IMR-90 (cell line): ENCODE results near the gene TACC3. TPM values are rescaled to one million over a fixed set of nuclear protein-coding genes. Genes with fewer than 3 reads are reported as not detected.

Experiments
- ATAC-seq: fragments of 200-7000 bp; cut with Tn5 transposase; 2 replicates; pipeline ENCODE4 v1.9.1; 2020; ENCODE audit warnings: low read depth, mild to moderate bottlenecking, moderate library complexity
- BruUV-seq: library from RNA; stranded (reverse); fragments of 400-500 nt; replicated peaks from 2 replicates; lab custom pipeline; 2021; lab: Mats Ljungman, UMichigan
- CTCF ChIA-PET: fragments of 300-600 bp; formaldehyde crosslinking; extraction: SDS; loops from one replicate; lab custom pipeline; 2021; ENCODE audit warnings: antibody characterized with exemption; lab: Yijun Ruan, JAX
- POLR2A ChIA-PET: fragments of 300-600 bp; sonication (Branson Sonifier 250); formaldehyde crosslinking; loops from one replicate; lab custom pipeline; 2022; ENCODE audit warnings: antibody characterized with exemption; ENCODE audit not compliant: unreplicated experiment; lab: Charles Lee
- DNase-seq: peaks from one replicate; pipeline ENCODE4 v3.0.0; 2013
- H2AFZ ChIP-seq: replicated peaks from 2 replicates; pipeline ENCODE3; 2013; ENCODE audit warnings: low read length, mild to moderate bottlenecking; ENCODE audit not compliant: poor library complexity
- H2AK5ac ChIP-seq: 2 replicates; pipeline ENCODE4 v1.6.1; 2013; ENCODE audit warnings: low read depth, low read length, inconsistent platforms
- H2AK9ac ChIP-seq: replicated peaks from 2 replicates; pipeline ENCODE3; 2013; ENCODE audit warnings: mild to moderate bottlenecking, low read depth, low read length, moderate library complexity; ENCODE audit not compliant: poor library complexity
- H2BK120ac ChIP-seq: 2 replicates; pipeline ENCODE4 v1.6.1; 2013; ENCODE audit warnings: low read depth, low read length, inconsistent platforms
- H2BK15ac ChIP-seq: 3 replicates; pipeline ENCODE4 v1.6.1; 2013; ENCODE audit warnings: low read depth, low read length, inconsistent platforms
- H2BK20ac ChIP-seq: 2 replicates; pipeline ENCODE4 v1.6.1; 2013; ENCODE audit warnings: low read depth, mild to moderate bottlenecking, inconsistent platforms, low read length, moderate library complexity
- H2BK5ac ChIP-seq: 2 replicates; pipeline ENCODE4 v1.6.1; 2013; ENCODE audit warnings: mild to moderate bottlenecking, low read depth, low read length, inconsistent platforms; ENCODE audit not compliant: poor library complexity, severe bottlenecking
- H3K14ac ChIP-seq: replicated peaks from 2 replicates; pipeline ENCODE4 v1.6.1; 2013; ENCODE audit warnings: low read depth, low read length, inconsistent platforms
- H3K18ac ChIP-seq: 2 replicates; pipeline ENCODE4 v1.6.1; 2013; ENCODE audit warnings: low read depth, low read length, control low read depth
- H3K23ac ChIP-seq: 2 replicates; pipeline ENCODE4 v1.6.1; 2013; ENCODE audit warnings: low read depth, low read length, inconsistent platforms
- H3K27ac ChIP-seq: 2 replicates; pipeline ENCODE4 v1.5.1; 2013; ENCODE audit warnings: mild to moderate bottlenecking, control low read depth, low read length; ENCODE audit not compliant: insufficient read depth
- H3K27me3 ChIP-seq: 2 replicates; pipeline ENCODE4 v1.6.1; 2013; ENCODE audit warnings: low read length; ENCODE audit not compliant: control insufficient read depth, insufficient read depth
- H3K36me3 ChIP-seq: 2 replicates; pipeline ENCODE4 v1.6.1; 2013; ENCODE audit warnings: low read length, mixed read lengths; ENCODE audit not compliant: control insufficient read depth, insufficient read depth
- H3K4ac ChIP-seq: 2 replicates; pipeline ENCODE4 v1.6.1; 2013; ENCODE audit warnings: low read depth, low read length, inconsistent platforms
- H3K4me1 ChIP-seq: 2 replicates; pipeline ENCODE4 v1.6.1; 2013; ENCODE audit warnings: low read length, mixed read lengths; ENCODE audit not compliant: control insufficient read depth, insufficient read depth
- H3K4me2 ChIP-seq: 2 replicates; pipeline ENCODE4 v1.6.1; 2013; ENCODE audit warnings: low read depth, mild to moderate bottlenecking, control low read depth, low read length, moderate library complexity
- H3K4me3 ChIP-seq: 2 replicates; pipeline ENCODE4 v1.5.1; 2013; ENCODE audit warnings: low read depth, mild to moderate bottlenecking, control low read depth, low read length, moderate library complexity; ENCODE audit not compliant: insufficient read depth
- H3K56ac ChIP-seq: 2 replicates; pipeline ENCODE4 v1.6.1; 2013; ENCODE audit warnings: low read length, inconsistent platforms; ENCODE audit not compliant: insufficient read depth; ENCODE audit errors: extremely low read depth
- H3K79me1 ChIP-seq, 2 experiments: 2 replicates each; pipeline ENCODE4 v1.6.1; 2013; ENCODE audit warnings: low read length in 2 of 2, inconsistent platforms in 1 of 2, low read depth in 1 of 2
- H3K9ac ChIP-seq: 2 replicates; pipeline ENCODE4 v1.6.1; 2013; ENCODE audit warnings: low read depth, low read length, control low read depth
- H3K9me1 ChIP-seq: 2 replicates; pipeline ENCODE4 v1.6.1; 2013; ENCODE audit warnings: low read length, inconsistent platforms; ENCODE audit not compliant: insufficient read depth
- H3K9me3 ChIP-seq: 2 replicates; pipeline ENCODE4 v1.6.1; 2013; ENCODE audit warnings: low read length; ENCODE audit not compliant: control insufficient read depth, insufficient read depth
- H4K20me1 ChIP-seq: 2 replicates; pipeline ENCODE4 v1.6.1; 2013; ENCODE audit warnings: low read length, inconsistent platforms; ENCODE audit not compliant: insufficient read depth
- H4K5ac ChIP-seq: 2 replicates; pipeline ENCODE4 v1.6.1; 2013; ENCODE audit warnings: mild to moderate bottlenecking, low read depth, low read length, control low read depth
- H4K8ac ChIP-seq, 2 experiments: 2 replicates each; pipeline ENCODE4 v1.6.1; 2013; ENCODE audit warnings: low read depth in 2 of 2, low read length in 2 of 2, control low read depth in 1 of 2, inconsistent platforms in 1 of 2
- H4K91ac ChIP-seq: 2 replicates; pipeline ENCODE4 v1.6.1; 2013; ENCODE audit warnings: low read depth, low read length, inconsistent platforms; ENCODE audit not compliant: insufficient read depth
- BHLHE40 ChIP-seq: fragments of 150-350 bp; IDR thresholded peaks from 2 replicates; pipeline ENCODE4 v1.6.1; 2016; ENCODE audit warnings: mild to moderate bottlenecking, low read depth, low read length
- CEBPB ChIP-seq: IDR thresholded peaks from 2 replicates; pipeline ENCODE4 v1.6.1; 2012; ENCODE audit warnings: low read depth, low read length, improper control_type of control experiment
- CHD1 ChIP-seq: IDR thresholded peaks from 2 replicates; pipeline ENCODE4 v1.6.1; 2012; ENCODE audit warnings: low read depth, low read length, improper control_type of control experiment
- CTCF ChIP-seq: conservative IDR thresholded peaks from 2 replicates; pipeline ENCODE4 v1.5.1; 2012; ENCODE audit warnings: mild to moderate bottlenecking, low read depth, low read length, improper control_type of control experiment
- ELK1 ChIP-seq: fragments of 150-350 bp; IDR thresholded peaks from 2 replicates; pipeline ENCODE4 v1.6.1; 2016; ENCODE audit warnings: low read depth, mild to moderate bottlenecking, low read length, moderate library complexity, borderline replicate concordance
- FOS ChIP-seq: fragments of 150-350 bp; IDR thresholded peaks from 2 replicates; pipeline ENCODE4 v1.6.1; 2016; ENCODE audit warnings: low read depth, low read length
- MAFK ChIP-seq: IDR thresholded peaks from 2 replicates; pipeline ENCODE4 v1.6.1; 2012; ENCODE audit warnings: low read depth, low read length, improper control_type of control experiment
- MAZ ChIP-seq: IDR thresholded peaks from 2 replicates; pipeline ENCODE4 v1.6.1; 2012; ENCODE audit warnings: low read depth, mild to moderate bottlenecking, low read length, improper control_type of control experiment, moderate library complexity, borderline replicate concordance
- MXI1 ChIP-seq: IDR thresholded peaks from 2 replicates; pipeline ENCODE4 v1.6.1; 2012; ENCODE audit warnings: low read depth, mild to moderate bottlenecking, low read length, moderate library complexity, borderline replicate concordance
- NFE2L2 ChIP-seq: fragments of 150-350 bp; IDR thresholded peaks from 2 replicates; pipeline ENCODE4 v1.6.1; 2016; ENCODE audit warnings: low read depth, mild to moderate bottlenecking, low read length
- RAD21 ChIP-seq: IDR thresholded peaks from 2 replicates; pipeline ENCODE4 v1.6.1; 2012; ENCODE audit warnings: low read length, improper control_type of control experiment
- RFX5 ChIP-seq: IDR thresholded peaks from 2 replicates; pipeline ENCODE4 v1.8.0; 2012; ENCODE audit warnings: low read depth, mild to moderate bottlenecking, low read length, moderate library complexity
- SMC3 ChIP-seq: fragments of 150-350 bp; IDR thresholded peaks from 2 replicates; pipeline ENCODE4 v1.6.1; 2016; ENCODE audit warnings: low read depth, mild to moderate bottlenecking, antibody characterized with exemption, low read length, moderate library complexity
- USF2 ChIP-seq: fragments of 150-350 bp; IDR thresholded peaks from 2 replicates; pipeline ENCODE4 v1.6.1; 2017; ENCODE audit warnings: mild to moderate bottlenecking, antibody characterized with exemption, low read length, low read depth
- WGBS, 2 experiments: methylation state at CpG; one replicate each; pipeline versions ENCODE4 v1.1.5 to v1.1.7; 2013; ENCODE audit warnings: missing lambda C conversion rate in 2 of 2; ENCODE audit not compliant: insufficient read length in 1 of 2; ENCODE audit errors: extremely low coverage in 2 of 2; 5-methylcytosine and 5-hydroxymethylcytosine counted together
- dilution Hi-C: fragments of 300-500 bp; cut with HindIII; formaldehyde crosslinking; loops from one replicate; pipeline ENCODE4 v1.14.3; 2018; ENCODE audit warnings: low sequenced_read_pairs; ENCODE audit not compliant: unreplicated experiment
- in situ Hi-C: fragments of 300-500 bp; cut with MboI; formaldehyde crosslinking; loops from 3 replicates; pipeline ENCODE4 v1.14.3; 2019; ENCODE audit warnings: low sequenced_read_pairs, inconsistent platforms, mixed read lengths
- intact Hi-C: fragments of 100-400 bp; cut with micrococcal nuclease; formaldehyde crosslinking; loops from 2 replicates; pipeline ENCODE4 v1.10.0; 2022
- polyA plus RNA-seq, 3 experiments: library from polyadenylated mRNA; depleted of rRNA; stranded (reverse); fragments of >200 nt; gene quantifications; 2 replicates each; pipeline ENCODE4 v1.2.3, GENCODE V29; 2012; ENCODE audit warnings: low replicate concordance in 1 of 3
- total RNA-seq: library from RNA; depleted of rRNA; stranded (reverse); fragments of >200 nt; gene quantifications from 2 replicates; pipeline ENCODE4 v1.2.3, GENCODE V29; 2012

TACC3 gene
- total and polyA plus RNA-seq, 2 of the 4 experiments (the other 2 are of a cell fraction), result 15.1 to 49.7 TPM

- H2BK15ac ChIP-seq, result no peak overlapping the region
- H3K4me1 ChIP-seq, result no peaks in the 10 kb centered on the region
- 71% methylated on average over 3 of the region's 20 CpGs; no CpG with 5 or more reads in 1 of the 2 experiments for WGBS, 2 experiments
- H4K5ac ChIP-seq, result no peak overlapping the region
- no peaks in the 10 kb centered on the region for H4K20me1 ChIP-seq
- H3K4ac ChIP-seq, result no peak overlapping the region
- H3K9ac ChIP-seq, result no peak overlapping the region
- intact Hi-C loops, result no loop called here
- no peak overlapping the region for H4K91ac ChIP-seq
- H3K14ac ChIP-seq, result no peak overlapping the region
- no peak overlapping the region for H3K56ac ChIP-seq
- no peak overlapping the region for H4K8ac ChIP-seq
- no peak overlapping the region for H2AFZ ChIP-seq
- no peak overlapping the region for H3K4me3 ChIP-seq
- H3K18ac ChIP-seq, result no peak overlapping the region
- H3K9me1 ChIP-seq, result no peaks in the 10 kb centered on the region
- ChIA-PET CTCF (interaction anchor here (0.6 kb wide), 1 partner anchor 89 kb away, joined by 5 read pairs; no protein-coding TSS in a partner anchor), POLR2A (no interaction called here)
- no peak overlapping the region for H3K4me2 ChIP-seq
- no peak overlapping the region for H2BK20ac ChIP-seq
- no peaks in the 10 kb centered on the region; the same call in 1 of the 2 replicates for H3K27me3 ChIP-seq
- no peaks in the 10 kb centered on the region for H3K79me1 ChIP-seq
- no peaks in the 10 kb centered on the region for H3K36me3 ChIP-seq
- DNase-seq (no peak), ATAC-seq (no peak)
- H3K27ac ChIP-seq, result no peak overlapping the region
- H2BK5ac ChIP-seq, result no peak overlapping the region
- no TSS peak for BruUV-seq
- H2AK5ac ChIP-seq, result no peak overlapping the region
- in situ Hi-C loops, result no loop called here
- H3K9me3 ChIP-seq, result no peaks in the 10 kb centered on the region
- H2BK120ac ChIP-seq, result no peak overlapping the region
- H3K23ac ChIP-seq, result no peak overlapping the region
- dilution Hi-C loops, result no loop called here
- H2AK9ac ChIP-seq, result no peak overlapping the region
- TF ChIP-seq ELK1, result no peak
- no peak for TF ChIP-seq SMC3
- no peak for TF ChIP-seq CHD1
- no peak for TF ChIP-seq NFE2L2
- TF ChIP-seq MAFK, result no peak
- no peak for TF ChIP-seq FOS
- no peak for TF ChIP-seq MXI1
- TF ChIP-seq CEBPB, result no peak
- TF ChIP-seq USF2, result no peak
- TF ChIP-seq CTCF, result no peak
- no peak for TF ChIP-seq BHLHE40
- no peak for TF ChIP-seq RAD21
- no peak for TF ChIP-seq MAZ
- TF ChIP-seq RFX5, result no peak
Measured at GRCh38 chr4:1756893-1757779, 35.8 kb downstream of the TACC3 start.
